HepG2 (cell line): ENCODE measurements around the gene VPS11.

ENCODE experiments used
- CHD4 ChIP-seq: fragments of 200-600 bp; sonication (generic); IDR thresholded peaks from 2 replicates; pipeline ENCODE4 v1.7.0; 2017; ENCODE audit warnings: mild to moderate bottlenecking, low read length, borderline replicate concordance
- CTCF ChIP-seq: sonication (generic); formaldehyde crosslinking; IDR thresholded peaks from 2 replicates; pipeline ENCODE4 v1.5.0; 2020; ENCODE audit warnings: mild to moderate bottlenecking, missing genetic modification reagents, moderate library complexity
- FOXM1 ChIP-seq: sonication (generic); formaldehyde crosslinking; IDR thresholded peaks from 2 replicates; pipeline ENCODE4 v1.5.0; 2020; ENCODE audit warnings: missing genetic modification reagents
- NFYB ChIP-seq: sonication (generic); formaldehyde crosslinking; IDR thresholded peaks from 2 replicates; pipeline ENCODE4 v1.4.0; 2020; ENCODE audit warnings: missing genetic modification reagents
- RNF2 ChIP-seq: fragments of 450-650 bp; conservative IDR thresholded peaks from 2 replicates; pipeline ENCODE4 v1.6.1; 2016; ENCODE audit warnings: low read depth
- SNAI1 ChIP-seq: sonication (generic); formaldehyde crosslinking; IDR thresholded peaks from 2 replicates; pipeline ENCODE4 v1.5.0; 2020; ENCODE audit warnings: mild to moderate bottlenecking, missing genetic modification reagents, borderline replicate concordance
- TCF7 ChIP-seq: sonication (generic); IDR thresholded peaks from 2 replicates; pipeline ENCODE4 v1.6.1; 2016; ENCODE audit warnings: antibody characterized with exemption, low read depth
- YY1 ChIP-seq: IDR thresholded peaks from 2 replicates; pipeline ENCODE4 v1.6.1; 2011; ENCODE audit warnings: low read length, low read depth, moderate library complexity, mild to moderate bottlenecking; ENCODE audit not compliant: insufficient read depth, insufficient replicate concordance
- ZFX ChIP-seq: sonication (generic); formaldehyde crosslinking; IDR thresholded peaks from 2 replicates; pipeline ENCODE4 v1.4.0; 2020; ENCODE audit warnings: mild to moderate bottlenecking, low read depth, missing genetic modification reagents, moderate library complexity
- ZNF121 ChIP-seq: sonication (generic); formaldehyde crosslinking; IDR thresholded peaks from 2 replicates; pipeline ENCODE4 v1.5.0; 2020; ENCODE audit warnings: mild to moderate bottlenecking, missing genetic modification reagents
- ZNF510 ChIP-seq: sonication (generic); formaldehyde crosslinking; IDR thresholded peaks from 2 replicates; pipeline ENCODE4 v1.4.0; 2020; ENCODE audit warnings: low read depth, mild to moderate bottlenecking, missing genetic modification reagents
- TF ChIP-seq, protein P1 (sequence below): sonication (generic); formaldehyde crosslinking; IDR thresholded peaks from 2 replicates; pipeline ENCODE4 v1.8.1; 2023; ENCODE audit warnings: mild to moderate bottlenecking, missing genetic modification reagents
- TF ChIP-seq, protein P2 (sequence below): sonication (generic); formaldehyde crosslinking; IDR thresholded peaks from 2 replicates; pipeline ENCODE4 v1.9.0; 2021; ENCODE audit warnings: missing genetic modification reagents, borderline replicate concordance

- TF ChIP-seq CTCF (no peak), ZFX (no peak), RNF2 (no peak), FOXM1 (CRISPR knock-in tag) (no peak), SNAI1 (CRISPR knock-in tag) (no peak), ZNF510 (CRISPR knock-in tag) (no peak), YY1 (no peak), NFYB (CRISPR knock-in tag) (no peak), CHD4 (no peak), ZNF121 (no peak), TCF7 (no peak)
- TF ChIP-seq, protein P1, sequence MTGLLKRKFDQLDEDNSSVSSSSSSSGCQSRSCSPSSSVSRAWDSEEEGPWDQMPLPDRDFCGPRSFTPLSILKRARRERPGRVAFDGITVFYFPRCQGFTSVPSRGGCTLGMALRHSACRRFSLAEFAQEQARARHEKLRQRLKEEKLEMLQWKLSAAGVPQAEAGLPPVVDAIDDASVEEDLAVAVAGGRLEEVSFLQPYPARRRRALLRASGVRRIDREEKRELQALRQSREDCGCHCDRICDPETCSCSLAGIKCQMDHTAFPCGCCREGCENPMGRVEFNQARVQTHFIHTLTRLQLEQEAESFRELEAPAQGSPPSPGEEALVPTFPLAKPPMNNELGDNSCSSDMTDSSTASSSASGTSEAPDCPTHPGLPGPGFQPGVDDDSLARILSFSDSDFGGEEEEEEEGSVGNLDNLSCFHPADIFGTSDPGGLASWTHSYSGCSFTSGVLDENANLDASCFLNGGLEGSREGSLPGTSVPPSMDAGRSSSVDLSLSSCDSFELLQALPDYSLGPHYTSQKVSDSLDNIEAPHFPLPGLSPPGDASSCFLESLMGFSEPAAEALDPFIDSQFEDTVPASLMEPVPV (CRISPR knock-in tag) = no peak
- TF ChIP-seq, protein P2, sequence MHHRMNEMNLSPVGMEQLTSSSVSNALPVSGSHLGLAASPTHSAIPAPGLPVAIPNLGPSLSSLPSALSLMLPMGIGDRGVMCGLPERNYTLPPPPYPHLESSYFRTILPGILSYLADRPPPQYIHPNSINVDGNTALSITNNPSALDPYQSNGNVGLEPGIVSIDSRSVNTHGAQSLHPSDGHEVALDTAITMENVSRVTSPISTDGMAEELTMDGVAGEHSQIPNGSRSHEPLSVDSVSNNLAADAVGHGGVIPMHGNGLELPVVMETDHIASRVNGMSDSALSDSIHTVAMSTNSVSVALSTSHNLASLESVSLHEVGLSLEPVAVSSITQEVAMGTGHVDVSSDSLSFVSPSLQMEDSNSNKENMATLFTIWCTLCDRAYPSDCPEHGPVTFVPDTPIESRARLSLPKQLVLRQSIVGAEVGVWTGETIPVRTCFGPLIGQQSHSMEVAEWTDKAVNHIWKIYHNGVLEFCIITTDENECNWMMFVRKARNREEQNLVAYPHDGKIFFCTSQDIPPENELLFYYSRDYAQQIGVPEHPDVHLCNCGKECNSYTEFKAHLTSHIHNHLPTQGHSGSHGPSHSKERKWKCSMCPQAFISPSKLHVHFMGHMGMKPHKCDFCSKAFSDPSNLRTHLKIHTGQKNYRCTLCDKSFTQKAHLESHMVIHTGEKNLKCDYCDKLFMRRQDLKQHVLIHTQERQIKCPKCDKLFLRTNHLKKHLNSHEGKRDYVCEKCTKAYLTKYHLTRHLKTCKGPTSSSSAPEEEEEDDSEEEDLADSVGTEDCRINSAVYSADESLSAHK (CRISPR knock-in tag) = no peak
Measured at GRCh38 chr11:119111361-119111925, 43.8 kb downstream of the VPS11 start.
